SK-N-SH treated with all-trans-retinoic acid at 6 μM for 48 hours (cell line): ENCODE measurements around the gene KRTAP1-1.

ENCODE experiments used
- ARNTL ChIP-seq: fragments of 450-650 bp; formaldehyde crosslinking; IDR thresholded peaks from 2 replicates; pipeline ENCODE4 v1.5.0; 2020; ENCODE audit warnings: low read depth, mild to moderate bottlenecking, moderate library complexity, borderline replicate concordance
- BACH2 ChIP-seq: fragments of 250-450 bp; sonication (Bioruptor Pico); IDR thresholded peaks from 2 replicates; pipeline ENCODE4 v1.9.0; 2021; ENCODE audit warnings: mild to moderate bottlenecking, borderline replicate concordance
- CREB5 ChIP-seq: fragments of 250-450 bp; sonication (Bioruptor Pico); IDR thresholded peaks from 2 replicates; pipeline ENCODE4 v1.5.1; 2020; ENCODE audit warnings: low read depth, mild to moderate bottlenecking, moderate library complexity
- CSDC2 ChIP-seq: fragments of 250-450 bp; sonication (Bioruptor Pico); IDR thresholded peaks from 2 replicates; pipeline ENCODE4 v1.5.0; 2020; ENCODE audit warnings: mild to moderate bottlenecking, moderate library complexity
- CSRNP3 ChIP-seq: fragments of 250-450 bp; sonication (Bioruptor Pico); IDR thresholded peaks from 2 replicates; pipeline ENCODE4 v1.5.1; 2021; ENCODE audit warnings: mild to moderate bottlenecking, moderate library complexity
- ESRRG ChIP-seq: fragments of 250-450 bp; sonication (Bioruptor Pico); IDR thresholded peaks from 2 replicates; pipeline ENCODE4 v1.6.1; 2021; ENCODE audit warnings: mild to moderate bottlenecking
- OSR1 ChIP-seq: fragments of 250-450 bp; sonication (Bioruptor Pico); IDR thresholded peaks from 2 replicates; pipeline ENCODE4 v1.8.0; 2022; ENCODE audit warnings: moderate library complexity, mild to moderate bottlenecking, inconsistent platforms
- PPARA ChIP-seq: fragments of 250-450 bp; sonication (Bioruptor Pico); IDR thresholded peaks from 2 replicates; pipeline ENCODE4 v1.5.0; 2020; ENCODE audit warnings: mild to moderate bottlenecking, borderline replicate concordance
- TOX ChIP-seq: fragments of 250-450 bp; sonication (Bioruptor Pico); IDR thresholded peaks from 2 replicates; pipeline ENCODE4 v1.8.0; 2021; ENCODE audit warnings: mild to moderate bottlenecking, moderate library complexity, borderline replicate concordance
- ZC3H10 ChIP-seq: fragments of 250-450 bp; sonication (Bioruptor Pico); IDR thresholded peaks from 2 replicates; pipeline ENCODE4 v1.5.1; 2021; ENCODE audit warnings: mild to moderate bottlenecking, moderate library complexity
- ZFP3 ChIP-seq: fragments of 250-450 bp; sonication (Bioruptor Pico); IDR thresholded peaks from 2 replicates; pipeline ENCODE4 v1.5.0; 2020; ENCODE audit warnings: mild to moderate bottlenecking, moderate library complexity
- ZFP30 ChIP-seq: fragments of 450-650 bp; formaldehyde crosslinking; IDR thresholded peaks from 2 replicates; pipeline ENCODE4 v1.5.0; 2022; ENCODE audit warnings: mild to moderate bottlenecking, moderate library complexity
- ZNF70 ChIP-seq: fragments of 450-650 bp; formaldehyde crosslinking; IDR thresholded peaks from 2 replicates; pipeline ENCODE4 v1.5.0; 2020; ENCODE audit warnings: mild to moderate bottlenecking, moderate library complexity
- TF ChIP-seq, protein P1 (sequence below): fragments of 250-450 bp; sonication (Bioruptor Pico); IDR thresholded peaks from 2 replicates; pipeline ENCODE4 v1.8.0; 2020; ENCODE audit warnings: mild to moderate bottlenecking, moderate library complexity, borderline replicate concordance

GRCh38 chr17:41013606-41014005 lies 27.6 kb downstream of the KRTAP1-1 start:
- TF ChIP-seq OSR1 (CRISPR knock-in tag), result no peak
- TF ChIP-seq, protein P1, sequence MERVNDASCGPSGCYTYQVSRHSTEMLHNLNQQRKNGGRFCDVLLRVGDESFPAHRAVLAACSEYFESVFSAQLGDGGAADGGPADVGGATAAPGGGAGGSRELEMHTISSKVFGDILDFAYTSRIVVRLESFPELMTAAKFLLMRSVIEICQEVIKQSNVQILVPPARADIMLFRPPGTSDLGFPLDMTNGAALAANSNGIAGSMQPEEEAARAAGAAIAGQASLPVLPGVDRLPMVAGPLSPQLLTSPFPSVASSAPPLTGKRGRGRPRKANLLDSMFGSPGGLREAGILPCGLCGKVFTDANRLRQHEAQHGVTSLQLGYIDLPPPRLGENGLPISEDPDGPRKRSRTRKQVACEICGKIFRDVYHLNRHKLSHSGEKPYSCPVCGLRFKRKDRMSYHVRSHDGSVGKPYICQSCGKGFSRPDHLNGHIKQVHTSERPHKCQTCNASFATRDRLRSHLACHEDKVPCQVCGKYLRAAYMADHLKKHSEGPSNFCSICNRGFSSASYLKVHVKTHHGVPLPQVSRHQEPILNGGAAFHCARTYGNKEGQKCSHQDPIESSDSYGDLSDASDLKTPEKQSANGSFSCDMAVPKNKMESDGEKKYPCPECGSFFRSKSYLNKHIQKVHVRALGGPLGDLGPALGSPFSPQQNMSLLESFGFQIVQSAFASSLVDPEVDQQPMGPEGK, result no peak
- TF ChIP-seq BACH2, result no peak
- TF ChIP-seq ZNF70 (CRISPR knock-in tag), result no peak
- no peak for TF ChIP-seq ZFP3 (CRISPR knock-in tag)
- no peak for TF ChIP-seq ESRRG
- no peak for TF ChIP-seq TOX
- no peak for TF ChIP-seq PPARA
- no peak for TF ChIP-seq ARNTL (CRISPR knock-in tag)
- no peak for TF ChIP-seq ZC3H10 (CRISPR knock-in tag)
- no peak for TF ChIP-seq ZFP30 (CRISPR knock-in tag)
- no peak for TF ChIP-seq CSRNP3 (CRISPR knock-in tag)
- TF ChIP-seq CSDC2 (CRISPR knock-in tag), result no peak
- TF ChIP-seq CREB5, result no peak
